22Rv1 (cell line): ENCODE results near the gene LRRC23.

Experiments
- H3K27ac ChIP-seq: fragments of 450-650 bp; 2 replicates; pipeline ENCODE4 v1.5.1; 2017
- CTCF ChIP-seq: fragments of 450-650 bp; IDR thresholded peaks from 2 replicates; pipeline ENCODE4 v1.5.1; 2017; ENCODE audit warnings: mild to moderate bottlenecking
- ZFX ChIP-seq: fragments of 450-650 bp; IDR thresholded peaks from 2 replicates; pipeline ENCODE4 v1.6.1; 2017; ENCODE audit warnings: antibody characterized with exemption, borderline replicate concordance

The LRRC23 gene

GRCh38 chr12:6958609-6959057 is 54.0 kb downstream of the LRRC23 start:
- H3K27ac ChIP-seq, result no peak overlapping the region
- TF ChIP-seq CTCF (no peak), ZFX (no peak)

DNA sequence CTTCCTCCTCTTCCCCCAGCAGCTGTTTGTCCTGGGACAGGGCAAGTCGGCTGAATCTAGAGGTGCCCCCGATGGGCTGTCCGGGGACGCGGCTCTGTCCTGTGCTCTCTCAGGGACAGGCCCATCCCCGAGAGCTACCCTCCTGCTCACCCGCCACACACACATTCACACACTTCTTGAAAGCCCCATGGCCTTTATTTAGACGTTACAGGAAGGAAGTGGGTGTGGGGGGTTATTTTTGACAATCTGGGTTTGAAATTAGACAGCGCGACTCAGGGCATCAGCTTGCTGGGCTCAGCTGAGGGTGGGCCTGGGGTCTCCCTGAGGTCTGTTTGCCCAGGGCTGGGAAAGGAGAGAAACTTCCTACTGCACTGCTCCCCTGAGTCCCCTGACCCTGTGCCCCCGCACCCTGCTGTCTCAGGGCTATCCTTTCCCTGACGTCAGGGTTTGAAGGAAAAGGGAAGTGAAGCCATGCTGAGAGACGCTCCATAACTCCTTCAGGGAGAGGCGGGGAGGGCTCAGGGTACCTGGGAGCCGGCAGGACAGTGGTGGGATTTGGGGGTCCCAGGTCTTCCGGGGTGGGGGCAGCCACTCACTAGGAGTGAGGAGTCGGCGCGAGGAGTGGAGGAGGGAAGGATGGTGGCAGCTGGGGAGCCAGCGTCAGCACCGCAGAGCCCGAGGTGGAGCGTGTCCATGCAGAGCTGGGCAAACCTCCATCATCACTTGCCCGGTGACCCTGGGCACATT is 54.6 kb downstream of the LRRC23 start:
- H3K27ac ChIP-seq, result no peak overlapping the region
- no peak for TF ChIP-seq ZFX
- TF ChIP-seq CTCF, result no peak

DNA sequence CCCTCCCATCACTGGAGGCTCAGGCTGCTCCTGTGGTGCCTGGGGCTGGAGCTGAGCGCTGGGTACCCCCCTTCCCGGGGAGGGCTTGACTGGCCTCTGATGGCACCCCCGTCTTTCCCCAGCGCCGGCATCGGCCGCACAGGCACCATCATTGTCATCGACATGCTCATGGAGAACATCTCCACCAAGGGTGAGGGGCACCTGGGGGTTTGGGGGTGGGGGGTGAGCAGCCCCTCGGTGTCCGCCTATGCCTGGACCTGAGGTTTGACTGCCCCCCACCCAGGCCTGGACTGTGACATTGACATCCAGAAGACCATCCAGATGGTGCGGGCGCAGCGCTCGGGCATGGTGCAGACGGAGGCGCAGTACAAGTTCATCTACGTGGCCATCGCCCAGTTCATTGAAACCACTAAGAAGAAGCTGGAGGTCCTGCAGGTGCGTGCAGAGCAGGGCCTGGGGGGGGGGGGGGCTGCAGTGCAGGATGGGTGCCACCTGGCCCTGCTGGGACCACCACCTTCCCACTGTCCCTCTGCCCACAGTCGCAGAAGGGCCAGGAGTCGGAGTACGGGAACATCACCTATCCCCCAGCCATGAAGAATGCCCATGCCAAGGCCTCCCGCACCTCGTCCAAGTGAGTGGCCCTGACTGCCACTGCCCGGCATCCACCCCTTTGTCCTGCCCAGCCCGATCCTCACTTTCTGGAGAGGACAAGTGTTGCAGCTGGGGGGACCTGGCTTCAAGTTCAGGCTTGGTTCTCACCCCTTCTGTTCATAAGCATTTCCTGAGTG is 55.4 kb downstream of the LRRC23 start:
- no peak for TF ChIP-seq CTCF
- peak overlapping the region; percentile 100 for H3K27ac ChIP-seq

GRCh38 chr12:6960593-6961277 is 56.1 kb downstream of the LRRC23 start:
- peak overlapping the region; percentile 100 for H3K27ac ChIP-seq
- no peak for TF ChIP-seq CTCF
- TF ChIP-seq ZFX, result no peak

DNA sequence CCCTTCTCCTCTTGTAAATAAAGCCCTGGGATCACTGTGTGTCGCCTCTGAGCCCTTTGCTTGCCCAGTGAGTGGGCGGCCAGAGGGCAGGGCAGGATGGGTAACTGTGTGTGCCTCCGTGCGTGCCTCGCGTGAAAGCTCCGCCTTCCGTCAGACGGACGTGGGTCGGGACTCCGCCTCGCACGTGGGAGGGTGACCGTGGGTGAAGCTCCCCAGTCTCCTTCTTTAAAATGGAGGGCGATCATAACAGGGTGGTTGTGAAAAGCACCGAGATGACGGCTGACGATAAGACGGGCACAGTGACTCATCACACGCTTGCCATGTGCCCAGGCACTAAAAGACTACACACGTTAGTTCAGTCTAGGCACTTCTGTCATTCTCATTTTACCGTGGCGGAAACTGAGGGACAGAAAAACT is 56.7 kb downstream of the LRRC23 start:
- peak overlapping the region; percentile 100 for H3K27ac ChIP-seq
- TF ChIP-seq ZFX (no peak), CTCF (no peak)

DNA sequence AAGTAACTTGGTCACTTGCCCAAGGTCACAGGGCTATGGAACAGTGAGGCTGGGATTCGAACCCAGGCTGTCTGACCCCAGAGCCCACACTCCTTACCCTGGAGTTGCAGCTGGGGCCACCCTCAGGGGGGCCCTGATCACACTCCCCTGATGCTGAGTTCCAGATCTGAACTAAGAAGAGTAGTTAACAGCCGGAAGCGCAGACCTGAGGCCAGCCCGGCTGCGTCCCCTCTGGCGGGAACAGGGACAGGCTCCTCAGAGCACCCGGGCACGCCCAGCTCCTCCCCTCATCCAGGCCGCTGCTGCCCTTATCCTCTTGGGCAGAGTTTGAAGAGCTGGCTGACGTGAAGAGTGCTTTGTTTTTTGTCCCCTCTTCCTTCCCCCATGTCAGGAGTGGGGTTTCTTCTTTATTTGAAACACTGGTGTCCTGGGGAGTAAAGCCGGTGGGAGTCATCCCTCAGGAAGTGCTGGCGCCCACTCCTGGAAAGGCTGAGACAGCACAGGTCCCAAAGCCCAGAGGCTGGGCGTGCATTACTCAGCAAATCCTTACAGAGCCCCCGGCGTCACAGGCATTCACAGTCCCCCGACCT is 57.2 kb downstream of the LRRC23 start:
- H3K27ac ChIP-seq, result peak overlapping the region; percentile 100
- TF ChIP-seq ZFX, result no peak
- TF ChIP-seq CTCF, result peak; percentile 95
